K562 (cell line): ENCODE data around the gene AACS. TPM values are rescaled to one million over a fixed set of nuclear protein-coding genes. Genes with fewer than 3 reads are reported as not detected.
A peak's percentile ranks its signal among the peaks of the same experiment; 100 is the strongest.

Source experiments
- CBX2 ChIP-seq: fragments of 200-600 bp; sonication (generic); IDR thresholded peaks from one replicate; pipeline ENCODE4 v1.6.1; 2012; ENCODE audit warnings: mild to moderate bottlenecking, low read length, inconsistent platforms; ENCODE audit not compliant: insufficient read depth, poor library complexity, severe bottlenecking
- CHD4 ChIP-seq: fragments of 200-600 bp; sonication (generic); IDR thresholded peaks from 3 replicates; pipeline ENCODE4 v1.6.1; 2012; ENCODE audit warnings: low read depth, mild to moderate bottlenecking, mixed read lengths, low read length, inconsistent platforms; ENCODE audit not compliant: insufficient read depth, insufficient replicate concordance, poor library complexity, severe bottlenecking
- CREBBP ChIP-seq: IDR thresholded peaks from one replicate; pipeline ENCODE4 v1.6.1; 2012; ENCODE audit warnings: low read depth, mild to moderate bottlenecking, control low read depth, inconsistent platforms, low read length
- KHSRP ChIP-seq: fragments of 450-650 bp; IDR thresholded peaks from 2 replicates; pipeline ENCODE4 v1.6.1; 2017
- L3MBTL2 ChIP-seq: fragments of 450-650 bp; IDR thresholded peaks from 2 replicates; pipeline ENCODE4 v1.6.1; 2016; ENCODE audit warnings: mild to moderate bottlenecking, moderate library complexity
- RB1 ChIP-seq: fragments of 450-650 bp; IDR thresholded peaks from 2 replicates; pipeline ENCODE4 v1.6.1; 2017; ENCODE audit warnings: low read depth, mild to moderate bottlenecking
- ZEB2 ChIP-seq: fragments of 450-650 bp; IDR thresholded peaks from 2 replicates; pipeline ENCODE4 v1.6.1; 2016
- ZNF57 ChIP-seq: fragments of 450-650 bp; formaldehyde crosslinking; IDR thresholded peaks from 2 replicates; pipeline ENCODE4 v1.4.0; 2020; ENCODE audit warnings: mild to moderate bottlenecking, moderate library complexity
- polyA plus RNA-seq, 8 experiments: library from polyadenylated mRNA; depleted of rRNA in 4 of 8; stranded (reverse) in 5 of 8; unstranded in 3 of 8; fragments of >200 nt; fragmentation: Nextera tagmentation in 2 of 8; fragmentation: Illumina TruSeq in 1 of 8; extraction: Ambion mirVana in 2 of 8; extraction: Trizol in 1 of 8; gene quantifications; 2 replicates each; pipeline versions ENCODE4 v1.2.1 to v1.2.3, GENCODE V29; 2011 to 2014; ENCODE audit warnings: inconsistent platforms in 1 of 8, missing spikeins in 1 of 8
- total RNA-seq, 7 experiments: library from RNA; depleted of rRNA in 6 of 7; stranded (reverse); fragments of >200 nt in 6 of 7; fragmentation: Illumina TruSeq in 2 of 7; extraction: Trizol in 2 of 7; gene quantifications; 2 replicates each; pipeline versions ENCODE4 v1.2.1 to v1.2.3, GENCODE V29; 2011 to 2021; ENCODE audit warnings: low replicate concordance in 1 of 7
- TF ChIP-seq, protein P1 (sequence below): sonication (generic); formaldehyde crosslinking; IDR thresholded peaks from 2 replicates; pipeline ENCODE4 v1.8.1; 2022; ENCODE audit warnings: missing genetic modification reagents
- TF ChIP-seq, protein P2 (sequence below): fragments of 250-450 bp; sonication (Bioruptor Pico); IDR thresholded peaks from 2 replicates; pipeline ENCODE4 v1.5.0; 2022; ENCODE audit warnings: mild to moderate bottlenecking
- TF ChIP-seq, protein P3 (sequence below), 2 experiments: IDR thresholded peaks in 1 of 2; conservative IDR thresholded peaks in 1 of 2; 2 replicates each; pipeline ENCODE4 v1.6.1; 2016; ENCODE audit warnings: low read depth in 2 of 2, mild to moderate bottlenecking in 1 of 2, missing compliant biosample characterization in 1 of 2, missing genetic modification characterization in 1 of 2, moderate library complexity in 1 of 2
- TF ChIP-seq, protein P4 (sequence below): IDR thresholded peaks from 2 replicates; pipeline ENCODE4 v1.6.1; 2011; ENCODE audit not compliant: insufficient read length; ENCODE audit errors: extremely low read depth
- TF ChIP-seq, protein P5 (sequence below): fragments of 450-650 bp; IDR thresholded peaks from 2 replicates; pipeline ENCODE4 v1.6.1; 2017; ENCODE audit warnings: mild to moderate bottlenecking, moderate library complexity

AACS gene
- total and polyA plus RNA-seq, 9 of the 15 experiments (the other 6 are each of a cell fraction or from before 2014, with no cell fraction given) = 2.4 to 13.0 (median 6.0) TPM

DNA sequence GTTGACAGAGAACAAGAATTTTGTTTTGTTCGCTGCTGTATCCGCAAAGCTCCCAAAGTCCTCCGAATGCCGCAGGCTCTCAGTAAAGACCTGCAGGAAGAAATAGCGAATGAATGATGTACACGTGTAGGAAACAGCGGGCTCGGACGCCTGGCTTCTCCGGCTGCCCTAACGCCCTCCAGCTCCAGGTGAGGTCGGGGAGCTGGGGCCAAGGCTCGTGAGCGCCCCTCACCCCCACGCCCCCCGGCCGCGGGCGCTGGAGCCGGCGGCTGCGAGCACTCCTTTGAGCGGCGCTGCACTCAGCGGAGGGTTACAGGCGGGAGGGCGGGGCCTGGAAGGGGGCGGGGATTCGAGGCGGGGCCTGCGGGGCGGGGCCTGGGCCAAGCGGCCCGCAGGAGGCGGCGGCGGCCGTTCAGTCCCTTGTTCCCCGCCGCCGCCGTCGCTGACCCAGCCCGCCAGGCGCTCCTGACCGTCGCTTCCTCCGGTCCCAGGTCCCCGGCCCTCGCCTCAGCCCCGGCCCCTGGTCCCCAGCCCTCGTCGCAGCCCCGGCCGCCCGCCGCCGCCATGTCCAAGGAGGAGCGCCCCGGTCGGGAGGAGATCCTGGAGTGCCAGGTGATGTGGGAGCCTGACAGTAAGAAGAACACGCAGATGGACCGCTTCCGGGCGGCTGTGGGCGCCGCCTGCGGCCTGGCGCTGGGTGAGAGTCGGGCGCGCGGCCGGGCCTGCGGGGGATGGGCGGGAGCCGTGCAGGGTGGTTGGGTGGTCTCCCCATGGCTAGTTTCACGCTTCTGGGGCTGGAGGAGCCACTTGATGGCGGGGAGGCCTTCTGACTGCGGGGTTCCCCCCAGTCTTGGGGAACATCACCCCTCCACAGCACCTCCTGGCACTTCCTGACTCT is at the start of gene AACS (continued):
- TF ChIP-seq, protein P1, sequence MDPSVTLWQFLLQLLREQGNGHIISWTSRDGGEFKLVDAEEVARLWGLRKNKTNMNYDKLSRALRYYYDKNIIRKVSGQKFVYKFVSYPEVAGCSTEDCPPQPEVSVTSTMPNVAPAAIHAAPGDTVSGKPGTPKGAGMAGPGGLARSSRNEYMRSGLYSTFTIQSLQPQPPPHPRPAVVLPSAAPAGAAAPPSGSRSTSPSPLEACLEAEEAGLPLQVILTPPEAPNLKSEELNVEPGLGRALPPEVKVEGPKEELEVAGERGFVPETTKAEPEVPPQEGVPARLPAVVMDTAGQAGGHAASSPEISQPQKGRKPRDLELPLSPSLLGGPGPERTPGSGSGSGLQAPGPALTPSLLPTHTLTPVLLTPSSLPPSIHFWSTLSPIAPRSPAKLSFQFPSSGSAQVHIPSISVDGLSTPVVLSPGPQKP (CRISPR knock-in tag) = no peak
- TF ChIP-seq KHSRP (no peak), CHD4 (no peak), ZNF57 (CRISPR knock-in tag) (no peak), RB1 (peak; percentile 64), L3MBTL2 (peak; percentile 29; the same call in 1 of the 2 replicates), CREBBP (no peak), ZEB2 (no peak), CBX2 (no peak)
- TF ChIP-seq, protein P2, sequence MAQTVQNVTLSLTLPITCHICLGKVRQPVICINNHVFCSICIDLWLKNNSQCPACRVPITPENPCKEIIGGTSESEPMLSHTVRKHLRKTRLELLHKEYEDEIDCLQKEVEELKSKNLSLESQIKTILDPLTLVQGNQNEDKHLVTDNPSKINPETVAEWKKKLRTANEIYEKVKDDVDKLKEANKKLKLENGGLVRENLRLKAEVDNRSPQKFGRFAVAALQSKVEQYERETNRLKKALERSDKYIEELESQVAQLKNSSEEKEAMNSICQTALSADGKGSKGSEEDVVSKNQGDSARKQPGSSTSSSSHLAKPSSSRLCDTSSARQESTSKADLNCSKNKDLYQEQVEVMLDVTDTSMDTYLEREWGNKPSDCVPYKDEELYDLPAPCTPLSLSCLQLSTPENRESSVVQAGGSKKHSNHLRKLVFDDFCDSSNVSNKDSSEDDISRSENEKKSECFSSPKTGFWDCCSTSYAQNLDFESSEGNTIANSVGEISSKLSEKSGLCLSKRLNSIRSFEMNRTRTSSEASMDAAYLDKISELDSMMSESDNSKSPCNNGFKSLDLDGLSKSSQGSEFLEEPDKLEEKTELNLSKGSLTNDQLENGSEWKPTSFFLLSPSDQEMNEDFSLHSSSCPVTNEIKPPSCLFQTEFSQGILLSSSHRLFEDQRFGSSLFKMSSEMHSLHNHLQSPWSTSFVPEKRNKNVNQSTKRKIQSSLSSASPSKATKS = no peak
- TF ChIP-seq, protein P3, sequence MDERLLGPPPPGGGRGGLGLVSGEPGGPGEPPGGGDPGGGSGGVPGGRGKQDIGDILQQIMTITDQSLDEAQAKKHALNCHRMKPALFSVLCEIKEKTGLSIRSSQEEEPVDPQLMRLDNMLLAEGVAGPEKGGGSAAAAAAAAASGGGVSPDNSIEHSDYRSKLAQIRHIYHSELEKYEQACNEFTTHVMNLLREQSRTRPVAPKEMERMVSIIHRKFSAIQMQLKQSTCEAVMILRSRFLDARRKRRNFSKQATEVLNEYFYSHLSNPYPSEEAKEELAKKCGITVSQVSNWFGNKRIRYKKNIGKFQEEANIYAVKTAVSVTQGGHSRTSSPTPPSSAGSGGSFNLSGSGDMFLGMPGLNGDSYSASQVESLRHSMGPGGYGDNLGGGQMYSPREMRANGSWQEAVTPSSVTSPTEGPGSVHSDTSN (CRISPR knock-in tag; IDR thresholded peaks at IDR 0.05; ENCODE audit: low read depth) = no peak
- TF ChIP-seq, protein P3 (tag; conservative IDR thresholded peaks at IDR 0.05; ENCODE audit: low read depth) = no peak
- TF ChIP-seq, protein P4, sequence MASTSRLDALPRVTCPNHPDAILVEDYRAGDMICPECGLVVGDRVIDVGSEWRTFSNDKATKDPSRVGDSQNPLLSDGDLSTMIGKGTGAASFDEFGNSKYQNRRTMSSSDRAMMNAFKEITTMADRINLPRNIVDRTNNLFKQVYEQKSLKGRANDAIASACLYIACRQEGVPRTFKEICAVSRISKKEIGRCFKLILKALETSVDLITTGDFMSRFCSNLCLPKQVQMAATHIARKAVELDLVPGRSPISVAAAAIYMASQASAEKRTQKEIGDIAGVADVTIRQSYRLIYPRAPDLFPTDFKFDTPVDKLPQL = no peak
- TF ChIP-seq, protein P5, sequence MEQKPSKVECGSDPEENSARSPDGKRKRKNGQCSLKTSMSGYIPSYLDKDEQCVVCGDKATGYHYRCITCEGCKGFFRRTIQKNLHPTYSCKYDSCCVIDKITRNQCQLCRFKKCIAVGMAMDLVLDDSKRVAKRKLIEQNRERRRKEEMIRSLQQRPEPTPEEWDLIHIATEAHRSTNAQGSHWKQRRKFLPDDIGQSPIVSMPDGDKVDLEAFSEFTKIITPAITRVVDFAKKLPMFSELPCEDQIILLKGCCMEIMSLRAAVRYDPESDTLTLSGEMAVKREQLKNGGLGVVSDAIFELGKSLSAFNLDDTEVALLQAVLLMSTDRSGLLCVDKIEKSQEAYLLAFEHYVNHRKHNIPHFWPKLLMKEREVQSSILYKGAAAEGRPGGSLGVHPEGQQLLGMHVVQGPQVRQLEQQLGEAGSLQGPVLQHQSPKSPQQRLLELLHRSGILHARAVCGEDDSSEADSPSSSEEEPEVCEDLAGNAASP = no peak
